Ascending aorta (tissue), 2 donors: ENCODE results near the gene CARF. TPM values are rescaled to one million over a fixed set of nuclear protein-coding genes. Genes with fewer than 3 reads are reported as not detected.

Source experiments
- DNase-seq, 2 donors: peaks; one replicate each; pipeline ENCODE4 v3.0.0-alpha.2; 2019; ENCODE audit warnings: low spot score in 2 of 2
- H3K27ac ChIP-seq, 2 donors: fragments of 200-600 bp; sonication (generic); one replicate each; pipeline ENCODE4 v1.5.1; 2016 to 2017; ENCODE audit warnings: mild to moderate bottlenecking in 1 of 2
- H3K27me3 ChIP-seq: fragments of 200-600 bp; sonication (generic); one replicate; pipeline ENCODE4 v1.5.1; 2017
- H3K36me3 ChIP-seq, 2 donors: fragments of 200-600 bp; sonication (generic); one replicate each; pipeline ENCODE4 v1.5.1; 2016
- H3K4me1 ChIP-seq, 2 donors: fragments of 200-600 bp; sonication (generic); one replicate each; pipeline ENCODE4 v1.5.1; 2016 to 2017; ENCODE audit warnings: mild to moderate bottlenecking in 1 of 2
- H3K4me3 ChIP-seq, 2 donors: fragments of 200-600 bp; sonication (generic); one replicate each; pipeline ENCODE4 v1.5.1; 2016 to 2017; ENCODE audit warnings: mild to moderate bottlenecking in 1 of 2
- H3K9me3 ChIP-seq, 2 donors: fragments of 200-600 bp; sonication (generic); one replicate each; pipeline ENCODE4 v1.5.1; 2016
- CTCF ChIP-seq, 3 experiments: fragments of 200-600 bp in 2 of 3; fragments of 450-650 bp in 1 of 3; sonication (generic) in 2 of 3; IDR thresholded peaks; one replicate each; pipeline ENCODE4 v1.5.1; 2016 to 2019; ENCODE audit warnings: antibody characterized with exemption in 3 of 3, mild to moderate bottlenecking in 1 of 3, moderate library complexity in 1 of 3
- intact Hi-C: fragments of 100-400 bp; cut with DNase I; formaldehyde crosslinking; loops from one replicate; pipeline ENCODE4 v1.15.1; 2023
- total RNA-seq: library from RNA; depleted of rRNA; stranded (reverse); fragments of >200 nt; gene quantifications from one replicate; pipeline ENCODE4 v1.1.0, GENCODE V29; 2016

Gene CARF
- total RNA-seq, 1 donor from 2014 or later: 26.2 TPM

DNA sequence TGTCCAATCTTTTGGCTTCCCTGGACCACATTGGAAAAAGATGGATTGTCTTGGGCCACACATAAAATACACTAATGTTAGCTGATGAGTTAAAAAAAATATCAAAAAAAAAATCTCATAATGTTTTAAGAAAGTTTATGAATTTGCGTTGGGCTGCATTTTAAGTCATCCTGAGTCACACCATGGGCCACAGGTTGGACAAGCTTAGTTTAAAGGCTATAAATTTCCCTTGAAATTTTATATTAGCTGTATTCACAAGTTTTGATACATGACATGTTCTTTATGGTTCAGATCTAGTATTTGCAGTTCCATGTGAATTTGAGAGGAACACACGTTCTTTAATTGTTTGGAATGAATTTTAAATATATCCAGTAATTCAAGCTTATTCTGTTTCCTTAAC, 21.9 kb downstream of the CARF start:
- intact Hi-C loops: no loop called here

GRCh38 chr2:202934456-202934855, 22.4 kb downstream of the CARF start:
- Histone ChIP-seq H3K27me3 (no peaks in the 10 kb centered on the region), H3K9me3 (no peaks in the 10 kb centered on the region), H3K4me1 (no peaks in the 10 kb centered on the region), H3K36me3 (peaks cover 4 to 28% of the 10 kb centered on the region in 2 donors), H3K27ac (no peak overlapping the region), H3K4me3 (no peak overlapping the region)
- DNase-seq: no peak
- TF ChIP-seq CTCF (IDR thresholded peaks at IDR 0.05): no peak
- intact Hi-C loops: no loop called here

More for the DNA sequence above, 21.9 kb downstream of the CARF start:
- peaks cover 4 to 25% of the 10 kb centered on the region in 2 donors for H3K36me3 ChIP-seq
- no peaks in the 10 kb centered on the region for H3K4me1 ChIP-seq
- no peak for TF ChIP-seq CTCF (IDR thresholded peaks at IDR 0.05)
- no peaks in the 10 kb centered on the region for H3K27me3 ChIP-seq
- no peak overlapping the region for H3K4me3 ChIP-seq
- H3K27ac ChIP-seq: no peak overlapping the region
- no peaks in the 10 kb centered on the region for H3K9me3 ChIP-seq
- no peak for DNase-seq

DNA sequence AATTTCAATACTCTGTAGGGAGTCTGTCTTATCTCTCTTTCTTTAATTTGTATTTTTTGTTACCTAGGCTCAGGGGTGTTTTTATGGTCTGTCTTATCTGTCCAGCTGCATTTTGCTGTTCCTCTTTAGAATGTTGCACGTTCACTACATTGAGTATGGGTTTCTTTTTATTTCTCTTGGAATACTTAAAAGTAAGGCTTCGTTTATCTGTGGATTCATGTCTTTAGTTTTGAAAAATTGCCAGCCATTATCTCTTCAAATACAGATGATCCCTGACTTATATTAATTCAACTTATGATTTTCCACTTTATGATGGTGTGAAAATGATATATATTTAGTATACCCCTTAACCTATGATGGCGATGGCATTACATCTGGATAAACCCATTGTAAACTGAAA, 26.9 kb downstream of the CARF start:
- peaks cover 11 to 24% of the 10 kb centered on the region in 2 donors for H3K36me3 ChIP-seq

GRCh38 chr2:202941771-202942170, 29.7 kb downstream of the CARF start:
- no peaks in the 10 kb centered on the region for H3K4me1 ChIP-seq
- intact Hi-C loops: no loop called here
- DNase-seq: no peak
- peaks cover 0 to 7% of the 10 kb centered on the region in 2 donors for H3K9me3 ChIP-seq
- peaks cover 15 to 32% of the 10 kb centered on the region in 2 donors for H3K36me3 ChIP-seq
- H3K4me3 ChIP-seq: no peak overlapping the region
- TF ChIP-seq CTCF (IDR thresholded peaks at IDR 0.05): no peak
- no peaks in the 10 kb centered on the region for H3K27me3 ChIP-seq
- H3K27ac ChIP-seq: no peak overlapping the region

More for the DNA sequence above, 26.9 kb downstream of the CARF start:
- no peak for DNase-seq
- Histone ChIP-seq H3K27ac (no peak overlapping the region), H3K4me1 (no peaks in the 10 kb centered on the region), H3K27me3 (no peaks in the 10 kb centered on the region), H3K9me3 (no peaks in the 10 kb centered on the region), H3K4me3 (no peak overlapping the region)
- intact Hi-C loops: no loop called here
- TF ChIP-seq CTCF (IDR thresholded peaks at IDR 0.05): no peak

GRCh38 chr2:202944408-202944807, 32.3 kb downstream of the CARF start:
- no peak overlapping the region for H3K4me3 ChIP-seq
- no peak for DNase-seq
- H3K27ac ChIP-seq: no peak overlapping the region
- peaks cover 13 to 20% of the 10 kb centered on the region in 2 donors for H3K36me3 ChIP-seq
- intact Hi-C loops: no loop called here
- H3K27me3 ChIP-seq: no peaks in the 10 kb centered on the region
- peaks cover 0 to 7% of the 10 kb centered on the region in 2 donors for H3K9me3 ChIP-seq
- H3K4me1 ChIP-seq: no peaks in the 10 kb centered on the region
- TF ChIP-seq CTCF (IDR thresholded peaks at IDR 0.05): no peak

DNA sequence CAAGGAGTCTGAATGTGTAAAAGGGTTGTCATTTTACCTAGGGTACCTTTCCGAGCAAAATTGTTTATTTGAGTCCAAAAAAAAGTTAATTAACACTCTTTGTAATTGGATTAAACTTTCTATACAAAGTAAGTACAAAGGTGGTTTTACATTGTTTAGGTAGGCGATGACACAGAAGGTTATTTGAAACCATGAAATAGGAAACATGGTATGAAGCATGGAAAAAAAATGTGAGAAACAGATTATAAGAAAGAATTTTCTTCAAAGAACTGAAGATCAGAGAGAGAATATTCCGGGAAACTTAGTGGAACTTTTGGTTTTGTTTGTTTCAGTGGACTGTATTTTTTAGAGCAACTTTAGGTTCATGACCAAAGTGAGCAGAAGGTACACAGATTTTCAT, 32.7 kb downstream of the CARF start:
- peaks cover 0 to 7% of the 10 kb centered on the region in 2 donors for H3K9me3 ChIP-seq
- H3K27ac ChIP-seq: no peak overlapping the region
- H3K36me3 ChIP-seq: peaks cover 13 to 20% of the 10 kb centered on the region in 2 donors
- no peak overlapping the region for H3K4me3 ChIP-seq
- intact Hi-C loops: no loop called here
- no peaks in the 10 kb centered on the region for H3K4me1 ChIP-seq
- no peak for DNase-seq
- no peaks in the 10 kb centered on the region for H3K27me3 ChIP-seq
- TF ChIP-seq CTCF (IDR thresholded peaks at IDR 0.05): no peak
